GM18519 (cell line): ENCODE data around the gene SAE1.

Experiments used
- ATAC-seq: cut with Tn5 transposase; IDR thresholded peaks from one replicate; pipeline ENCODE4 v1.9.1; 2021; ENCODE audit warnings: mild to moderate bottlenecking, moderate library complexity; ENCODE audit not compliant: unreplicated experiment, low FRiP score

The SAE1 gene

DNA sequence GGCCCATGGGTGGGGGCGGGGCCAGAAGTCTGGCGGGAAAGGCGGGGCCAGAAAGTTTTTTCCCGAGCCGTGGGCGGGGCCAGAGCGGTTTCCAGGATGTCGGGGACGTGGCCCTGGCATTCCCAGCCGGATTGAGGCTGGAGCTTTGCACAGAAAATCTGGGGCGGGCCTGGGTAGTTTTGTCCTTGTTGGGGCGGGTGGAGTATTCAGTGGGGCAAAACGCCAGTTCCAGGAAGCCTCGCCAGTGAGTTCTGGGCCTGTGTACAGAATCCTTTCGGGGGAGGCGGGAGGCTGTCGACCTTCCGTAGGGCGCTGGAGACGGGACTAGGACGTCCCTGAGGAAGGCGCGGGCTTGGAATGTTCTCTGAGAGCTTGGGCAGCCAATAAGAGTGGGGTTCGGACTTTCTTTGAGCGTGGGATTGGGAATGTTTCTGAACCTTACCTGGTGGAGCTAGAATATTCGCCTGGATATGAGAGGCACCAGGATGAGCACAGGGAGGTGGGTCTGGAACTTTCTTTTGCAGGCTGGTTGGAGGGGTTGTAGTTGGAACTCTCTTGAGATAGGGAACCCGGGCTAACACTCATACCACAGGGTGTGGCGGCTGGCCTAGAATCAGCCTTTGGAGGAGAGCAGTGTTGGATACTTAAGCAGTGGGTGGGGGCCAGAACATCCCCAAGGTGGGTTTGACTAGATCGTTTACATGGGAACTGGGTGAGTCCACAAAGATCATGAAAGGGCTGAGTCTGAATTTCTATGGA, 127.0 kb downstream of the SAE1 start:
- ATAC-seq: no peak

DNA sequence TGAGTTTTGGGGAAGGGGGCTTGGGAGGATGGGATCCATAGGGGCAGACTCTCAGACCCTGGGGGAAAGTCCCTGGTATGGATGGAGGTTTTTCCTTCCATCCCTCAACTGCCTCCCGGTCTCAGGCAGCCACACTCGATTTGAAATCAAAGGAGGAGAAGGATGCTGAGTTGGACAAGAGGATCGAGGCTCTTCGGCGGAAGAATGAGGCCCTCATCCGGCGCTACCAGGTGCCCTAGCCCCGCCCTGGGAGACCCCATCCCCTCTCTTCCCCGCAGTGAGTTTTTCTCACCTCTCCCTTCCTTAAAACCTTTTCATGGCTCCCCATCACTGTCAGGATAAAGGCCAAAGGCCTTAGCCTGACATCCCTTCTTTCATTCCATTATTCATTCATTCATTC, 127.8 kb downstream of the SAE1 start:
- no peak for ATAC-seq

DNA sequence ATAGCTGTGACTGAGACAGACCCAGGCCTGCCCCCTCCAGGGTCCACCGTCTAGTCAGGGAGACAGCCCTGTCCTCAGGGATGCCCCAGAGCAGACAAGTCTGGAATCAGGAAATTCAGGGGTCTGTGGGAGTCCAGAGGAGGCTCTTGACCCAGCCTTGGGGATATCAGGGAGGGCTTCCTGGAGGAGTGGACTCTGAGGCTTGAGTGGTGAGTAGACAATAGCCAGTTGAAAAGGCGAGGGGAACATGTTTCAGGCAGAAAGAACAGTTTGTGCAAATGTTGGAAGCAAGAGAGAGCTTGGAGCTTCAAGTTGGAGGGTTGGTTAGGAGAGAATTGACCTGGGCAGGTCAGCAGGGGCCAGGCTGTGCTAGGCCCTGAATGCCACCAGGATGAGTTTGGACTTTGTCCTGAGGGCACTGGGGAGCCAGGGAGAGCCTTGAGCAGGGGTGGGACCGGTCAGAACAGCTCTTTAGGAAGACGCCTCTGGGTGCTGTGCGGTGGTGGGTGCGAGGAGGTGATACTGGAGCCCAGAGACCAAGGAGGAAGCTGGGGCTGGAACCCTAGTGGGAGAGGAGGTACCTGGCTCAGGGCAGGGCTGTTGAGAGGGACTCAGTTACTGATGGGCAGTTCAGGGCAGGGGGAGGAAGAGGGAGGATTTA, 128.4 kb downstream of the SAE1 start:
- no peak for ATAC-seq
